Hepatocyte (in vitro differentiated cells): Measurements from ENCODE around the gene PARP8.

ENCODE experiments used
- CTCF ChIP-seq: fragments of 200-600 bp; sonication (generic); IDR thresholded peaks from 2 replicates; pipeline ENCODE4 v1.5.1; 2016; ENCODE audit warnings: antibody characterized with exemption, mild to moderate bottlenecking; ENCODE audit not compliant: poor library complexity
- EZH2 ChIP-seq: fragments of 200-600 bp; sonication (generic); IDR thresholded peaks from 2 replicates; pipeline ENCODE4 v1.6.1; 2016; ENCODE audit warnings: antibody characterized with exemption, mild to moderate bottlenecking, borderline replicate concordance

DNA sequence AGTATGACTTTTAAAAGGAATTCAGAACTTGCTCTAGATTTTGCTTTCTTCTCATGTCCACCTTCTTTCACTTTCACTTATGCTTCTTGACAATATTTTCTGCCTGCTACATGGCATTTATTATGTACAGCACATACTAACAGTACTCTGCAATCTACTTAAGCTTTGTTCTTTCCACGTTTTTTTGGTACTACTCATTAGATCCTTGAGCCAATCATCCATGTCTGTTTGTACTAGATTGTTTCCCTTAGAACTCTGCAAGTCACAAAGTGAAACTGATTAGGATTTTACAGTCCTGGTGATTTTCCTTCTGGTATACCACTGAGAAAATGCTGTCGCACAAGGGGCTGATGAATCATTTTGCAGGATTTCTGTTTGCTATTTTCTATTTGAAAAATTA is 78.3 kb downstream of the PARP8 start:
- TF ChIP-seq CTCF, result no peak
- no peak for TF ChIP-seq EZH2
